Natural killer cell (primary cell): Measurements from ENCODE around the gene PTPRN2. TPM values are rescaled to one million over a fixed set of nuclear protein-coding genes. Genes with fewer than 3 reads are reported as not detected.
"Not testable (repeated sequence)": the region's sequence is repeated elsewhere in the genome, so short reads cannot be mapped to it uniquely, and the experiment has no call there.

ENCODE experiments used
- ATAC-seq, 3 donors: fragments of 150-1000 bp in 2 of 3; fragments of 200-7000 bp in 1 of 3; cut with Tn5 transposase; 1 replicate in 1 of 3; 2 replicates in 2 of 3; pipeline ENCODE4 v1.10.0; 2021; ENCODE audit warnings: mild to moderate bottlenecking in 2 of 3, moderate library complexity in 2 of 3
- DNase-seq, 2 donors: peaks; one replicate each; pipeline versions ENCODE4 v3.0.0 to v3.0.0-alpha.2; 2013 to 2021; ENCODE audit warnings: mixed read lengths in 1 of 2
- H3K27ac ChIP-seq: one replicate; pipeline ENCODE4 v1.5.1; 2013; ENCODE audit warnings: mild to moderate bottlenecking, low read length
- H3K27me3 ChIP-seq: one replicate; pipeline ENCODE4 v1.6.1; 2013; ENCODE audit warnings: low read length; ENCODE audit not compliant: control insufficient read depth, insufficient read depth
- H3K36me3 ChIP-seq: one replicate; pipeline ENCODE4 v1.6.1; 2013; ENCODE audit warnings: low read length; ENCODE audit not compliant: control insufficient read depth, insufficient read depth
- H3K4me1 ChIP-seq: one replicate; pipeline ENCODE4 v1.6.1; 2013; ENCODE audit warnings: low read length; ENCODE audit not compliant: control insufficient read depth, insufficient read depth
- H3K4me3 ChIP-seq: one replicate; pipeline ENCODE4 v1.5.1; 2013; ENCODE audit warnings: low read length
- H3K9me3 ChIP-seq: one replicate; pipeline ENCODE4 v1.6.1; 2013; ENCODE audit warnings: low read length; ENCODE audit not compliant: control insufficient read depth, insufficient read depth
- H3K27ac Mint-ChIP-seq, 2 donors: one replicate each; pipeline ENCODE4 v1.8.0; 2022; ENCODE audit warnings: mild to moderate bottlenecking in 2 of 2, mixed read lengths in 2 of 2, moderate library complexity in 1 of 2
- H3K27me3 Mint-ChIP-seq, 2 donors: one replicate each; pipeline ENCODE4 v1.8.0; 2022; ENCODE audit warnings: low read depth in 2 of 2, mixed read lengths in 2 of 2
- H3K36me3 Mint-ChIP-seq: one replicate; pipeline ENCODE4 v1.8.0; 2022; ENCODE audit warnings: mixed read lengths
- H3K4me1 Mint-ChIP-seq, 2 donors: one replicate each; pipeline ENCODE4 v1.8.0; 2022; ENCODE audit warnings: mixed read lengths in 2 of 2
- H3K4me3 Mint-ChIP-seq: one replicate; pipeline ENCODE4 v1.8.0; 2022; ENCODE audit warnings: mild to moderate bottlenecking, moderate library complexity, mixed read lengths
- H3K9me3 Mint-ChIP-seq, 2 donors: one replicate each; pipeline ENCODE4 v1.8.0; 2022; ENCODE audit warnings: mixed read lengths in 2 of 2
- WGBS: methylation state at CpG from one replicate; pipeline ENCODE4 v1.1.7; 2013; ENCODE audit warnings: missing lambda C conversion rate; ENCODE audit not compliant: insufficient coverage; 5-methylcytosine and 5-hydroxymethylcytosine counted together
- intact Hi-C: fragments of 100-400 bp; cut with micrococcal nuclease; formaldehyde crosslinking; loops from one replicate; pipeline ENCODE4 v1.14.2; 2022
- total RNA-seq, 4 donors: library from RNA; stranded (reverse); fragments of 120-200 nt in 1 of 4; gene quantifications; one replicate each; pipeline versions ENCODE4 v1.2.3 to v1.2.4, GENCODE V29; 2013 to 2022
- TF ChIP-seq, protein P1 (sequence below): fragments of 200-600 bp; IDR thresholded peaks from one replicate; pipeline ENCODE4 v1.8.0; 2022; ENCODE audit warnings: antibody characterized with exemption

Gene PTPRN2
- total RNA-seq, 3 donors from 2014 or later (not counting 1 experiment from before 2014, with no cell fraction given), result 1.3 to 2.5 (median 1.9) TPM

DNA sequence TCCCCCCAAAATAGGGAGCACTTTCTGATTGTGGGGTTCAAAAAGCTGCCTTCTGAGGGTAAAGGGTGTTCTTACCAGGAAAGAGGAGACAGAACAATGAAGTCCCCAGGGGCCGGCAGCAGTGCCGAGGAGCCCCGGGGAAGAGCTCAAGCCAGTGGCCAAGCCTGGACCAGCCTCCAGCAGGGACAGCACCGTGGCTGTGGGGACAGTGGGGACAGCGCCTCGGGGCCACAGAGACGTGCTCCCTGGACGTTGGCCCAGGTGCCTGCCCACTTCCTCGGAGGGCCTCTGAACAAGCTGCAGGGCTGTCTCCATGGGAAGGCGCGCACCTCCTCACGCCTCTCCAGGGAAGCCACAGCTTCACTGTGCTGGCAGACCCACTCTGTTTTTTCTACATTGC is 312.6 kb downstream of the PTPRN2 start:
- Mint-ChIP-seq H3K4me1 (no peaks in the 10 kb centered on the region), H3K36me3 (no peaks in the 10 kb centered on the region), H3K4me3 (no peak overlapping the region), H3K27ac (no peak overlapping the region), H3K27me3 (no peaks in the 10 kb centered on the region), H3K9me3 (no peaks in the 10 kb centered on the region)
- H3K9me3 ChIP-seq, result no peaks in the 10 kb centered on the region
- ATAC-seq, result no peak
- DNase-seq, result no peak
- no peak overlapping the region for H3K4me3 ChIP-seq
- TF ChIP-seq, protein P1, sequence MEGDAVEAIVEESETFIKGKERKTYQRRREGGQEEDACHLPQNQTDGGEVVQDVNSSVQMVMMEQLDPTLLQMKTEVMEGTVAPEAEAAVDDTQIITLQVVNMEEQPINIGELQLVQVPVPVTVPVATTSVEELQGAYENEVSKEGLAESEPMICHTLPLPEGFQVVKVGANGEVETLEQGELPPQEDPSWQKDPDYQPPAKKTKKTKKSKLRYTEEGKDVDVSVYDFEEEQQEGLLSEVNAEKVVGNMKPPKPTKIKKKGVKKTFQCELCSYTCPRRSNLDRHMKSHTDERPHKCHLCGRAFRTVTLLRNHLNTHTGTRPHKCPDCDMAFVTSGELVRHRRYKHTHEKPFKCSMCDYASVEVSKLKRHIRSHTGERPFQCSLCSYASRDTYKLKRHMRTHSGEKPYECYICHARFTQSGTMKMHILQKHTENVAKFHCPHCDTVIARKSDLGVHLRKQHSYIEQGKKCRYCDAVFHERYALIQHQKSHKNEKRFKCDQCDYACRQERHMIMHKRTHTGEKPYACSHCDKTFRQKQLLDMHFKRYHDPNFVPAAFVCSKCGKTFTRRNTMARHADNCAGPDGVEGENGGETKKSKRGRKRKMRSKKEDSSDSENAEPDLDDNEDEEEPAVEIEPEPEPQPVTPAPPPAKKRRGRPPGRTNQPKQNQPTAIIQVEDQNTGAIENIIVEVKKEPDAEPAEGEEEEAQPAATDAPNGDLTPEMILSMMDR, result no peak
- intact Hi-C loops, result no loop called here
- H3K27ac ChIP-seq, result no peak overlapping the region
- H3K4me1 ChIP-seq, result no peaks in the 10 kb centered on the region
- no peaks in the 10 kb centered on the region for H3K27me3 ChIP-seq
- H3K36me3 ChIP-seq, result no peaks in the 10 kb centered on the region
- 85% methylated on average over 12 of the region's 12 CpGs for WGBS

DNA sequence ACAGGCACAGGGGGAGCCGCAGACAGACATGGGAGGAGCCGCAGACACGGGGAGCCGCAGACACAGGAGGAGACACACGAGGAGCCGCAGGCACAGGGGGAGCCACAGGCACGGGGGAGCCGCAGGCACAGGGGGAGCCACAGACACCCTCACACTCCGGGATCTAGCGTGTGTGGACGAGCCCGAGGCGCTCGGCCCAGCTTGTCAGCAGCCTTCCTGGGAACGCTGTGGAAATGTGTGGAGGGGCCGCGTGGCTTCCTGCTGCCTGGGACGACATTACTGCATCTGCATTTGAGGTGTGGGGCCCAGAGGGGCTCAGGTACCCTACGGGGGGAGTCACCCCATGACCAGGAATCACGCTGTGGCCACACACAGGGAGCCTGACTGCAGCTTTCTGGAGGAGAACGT is 313.2 kb downstream of the PTPRN2 start:
- Histone ChIP-seq H3K36me3 (no peaks in the 10 kb centered on the region), H3K27ac (no peak overlapping the region), H3K4me3 (no peak overlapping the region), H3K4me1 (no peaks in the 10 kb centered on the region), H3K27me3 (no peaks in the 10 kb centered on the region), H3K9me3 (no peaks in the 10 kb centered on the region)
- no peak overlapping the region for H3K4me3 Mint-ChIP-seq
- H3K4me1 Mint-ChIP-seq, result no peaks in the 10 kb centered on the region
- intact Hi-C loops, result no loop called here
- TF ChIP-seq, protein P1, result no peak
- peaks cover 2 to 4% of the 10 kb centered on the region in 2 donors for H3K9me3 Mint-ChIP-seq
- ATAC-seq (no peak), DNase-seq (no peak)
- no peaks in the 10 kb centered on the region for H3K27me3 Mint-ChIP-seq
- 89% methylated on average over 21 of the region's 21 CpGs for WGBS
- H3K36me3 Mint-ChIP-seq, result no peaks in the 10 kb centered on the region
- H3K27ac Mint-ChIP-seq, result no peak overlapping the region

DNA sequence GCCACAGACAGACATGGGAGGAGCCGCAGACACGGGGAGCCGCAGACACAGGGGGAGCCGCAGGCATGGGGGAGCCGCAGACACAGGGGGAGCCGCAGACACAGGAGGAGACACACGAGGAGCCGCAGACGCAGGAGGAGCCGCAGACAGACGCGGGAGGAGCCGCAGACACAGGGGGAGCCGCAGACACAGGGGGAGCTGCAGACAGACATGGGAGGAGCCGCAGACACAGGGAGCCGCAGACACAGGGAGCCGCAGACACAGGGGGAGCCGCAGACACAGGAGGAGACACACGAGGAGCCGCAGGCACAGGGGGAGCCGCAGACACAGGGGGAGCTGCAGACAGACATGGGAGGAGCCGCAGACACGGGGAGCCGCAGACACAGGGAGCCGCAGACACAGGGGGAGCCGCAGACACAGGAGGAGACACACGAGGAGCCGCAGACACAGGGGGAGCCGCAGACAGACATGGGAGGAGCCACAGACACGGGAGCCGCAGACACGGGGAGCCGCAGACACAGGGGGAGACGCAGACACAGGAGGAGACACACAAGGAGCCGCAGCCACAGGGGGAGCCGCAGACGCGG is 313.8 kb downstream of the PTPRN2 start:
- H3K4me3 ChIP-seq, intact Hi-C loops, H3K9me3 Mint-ChIP-seq, H3K4me1 Mint-ChIP-seq, H3K27ac Mint-ChIP-seq, H3K27ac ChIP-seq, H3K27me3 ChIP-seq, ATAC-seq, DNase-seq, H3K9me3 ChIP-seq, H3K36me3 Mint-ChIP-seq, H3K36me3 ChIP-seq, H3K4me3 Mint-ChIP-seq, H3K4me1 ChIP-seq, H3K27me3 Mint-ChIP-seq: not testable (repeated sequence)
- WGBS, result 94% methylated on average over 38 of the region's 38 CpGs

DNA sequence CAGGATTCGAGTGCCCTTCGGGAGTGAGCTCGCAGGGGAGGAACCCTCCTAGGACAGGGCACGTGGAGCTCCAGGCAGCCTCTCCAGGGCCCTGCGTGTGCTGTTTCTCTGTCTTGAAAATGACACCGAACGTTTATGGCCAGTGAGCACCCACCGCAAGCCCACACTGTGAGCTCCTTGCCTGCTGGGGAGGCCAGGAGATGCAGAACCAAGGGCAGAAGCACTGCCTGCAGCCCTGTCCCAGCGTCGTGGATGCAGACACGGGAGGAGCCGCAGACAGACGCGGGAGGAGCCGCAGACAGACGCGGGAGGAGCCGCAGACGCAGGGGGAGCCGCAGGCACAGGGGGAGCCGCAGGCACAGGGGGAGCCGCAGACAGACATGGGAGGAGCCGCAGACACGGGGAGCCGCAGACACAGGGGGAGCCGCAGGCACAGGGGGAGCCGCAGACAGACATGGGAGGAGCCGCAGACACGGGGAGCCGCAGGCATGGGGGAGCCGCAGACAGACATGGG is 314.4 kb downstream of the PTPRN2 start:
- Histone ChIP-seq H3K27me3 (no peaks in the 10 kb centered on the region), H3K36me3 (no peaks in the 10 kb centered on the region), H3K27ac (no peak overlapping the region), H3K4me3 (no peak overlapping the region), H3K4me1 (no peaks in the 10 kb centered on the region), H3K9me3 (no peaks in the 10 kb centered on the region)
- H3K27ac Mint-ChIP-seq, result no peak overlapping the region
- H3K4me1 Mint-ChIP-seq, result no peaks in the 10 kb centered on the region
- H3K4me3 Mint-ChIP-seq, result no peak overlapping the region
- H3K9me3 Mint-ChIP-seq, result peaks cover 2 to 4% of the 10 kb centered on the region in 2 donors
- H3K36me3 Mint-ChIP-seq, result no peaks in the 10 kb centered on the region
- no peaks in the 10 kb centered on the region for H3K27me3 Mint-ChIP-seq
- intact Hi-C loops, result no loop called here
- 77% methylated on average over 31 of the region's 31 CpGs for WGBS
- ATAC-seq (no peak), DNase-seq (no peak)
- TF ChIP-seq, protein P1, result no peak
